Measurements from ENCODE around the gene LSM12. TPM values are rescaled to one million over a fixed set of nuclear protein-coding genes. Genes with fewer than 3 reads are reported as not detected.
A peak's percentile ranks its signal among the peaks of the same experiment; 100 is the strongest.

Gene LSM12
- total RNA-seq, 1 experiment from 2014 or later, result 128 TPM

- no CpG with 5 or more reads among the region's 37 CpGs for WGBS (ENCODE audit: extremely low coverage, insufficient read length, low lambda C conversion rate)
- H3K9me3 ChIP-seq (ENCODE audit: control insufficient read depth, low read depth, low read length), result no peaks in the 10 kb centered on the region
- Mint-ChIP-seq H3K4me3 (peak overlapping the region; percentile 77 to 89), H3K27ac (peak overlapping the region in 2 of 3 experiments; percentile 75 to 94; a peak in 3 of 7 replicates), H3K4me1 (peaks cover 19 to 25% of the 10 kb centered on the region in 2 experiments), H3K36me3 (ENCODE audit: insufficient read depth in 1 of 3, low read depth in 3 of 3) (peaks cover 7 to 18% (median 16%) of the 10 kb centered on the region in 3 experiments; a peak in 6 of 7 replicates), H3K9me3 (no peaks in the 10 kb centered on the region), H3K27me3 (ENCODE audit: low read depth) (peaks cover 28% of the 10 kb centered on the region)
- H2BK20ac ChIP-seq (ENCODE audit: low read depth, low read length, poor library complexity, severe bottlenecking), result no peak overlapping the region
- peaks cover 3% of the 10 kb centered on the region; the same call in 1 of the 2 replicates for H3K4me1 ChIP-seq (ENCODE audit: insufficient read depth, low read length)
- no peak overlapping the region for H4K91ac ChIP-seq (ENCODE audit: insufficient read length, low read depth, low read length)
- H3K27me3 ChIP-seq (ENCODE audit: insufficient read depth, low read length), result no peaks in the 10 kb centered on the region; the same call in 1 of the 2 replicates
- no peak overlapping the region for H3K4ac ChIP-seq (ENCODE audit: low read depth, low read length)
- peak overlapping the region; percentile 35 for H3K9ac ChIP-seq (ENCODE audit: extremely low read depth, insufficient read length, low read length)
- H3K79me2 ChIP-seq (ENCODE audit: insufficient read depth, low read length), result no peaks in the 10 kb centered on the region
- H3K23me2 ChIP-seq (ENCODE audit: insufficient read length, low read depth, low read length, poor library complexity, severe bottlenecking), result peaks cover 35% of the 10 kb centered on the region
- H2BK5ac ChIP-seq (ENCODE audit: insufficient read length, low read length), result no peak overlapping the region
- no peak overlapping the region for H3K56ac ChIP-seq (ENCODE audit: insufficient read length, low read depth, low read length)
- H4K8ac ChIP-seq (replicated peaks; ENCODE audit: insufficient read length, low read depth, low read length), result no peak overlapping the region
- H3K23ac ChIP-seq (ENCODE audit: insufficient read length, low read depth, low read length), result no peak overlapping the region
- no peak overlapping the region for H2BK12ac ChIP-seq (ENCODE audit: insufficient read length, low read depth, low read length)
- no peak overlapping the region for H3K18ac ChIP-seq (ENCODE audit: insufficient read length, low read depth, low read length)
- peak overlapping the region; percentile 76 for H3K4me2 ChIP-seq (ENCODE audit: insufficient read depth, insufficient read length, low read length)
- no peak overlapping the region for H4K5ac ChIP-seq (ENCODE audit: insufficient read length, low read depth, low read length)
- H2AK5ac ChIP-seq (ENCODE audit: insufficient read length, low read length), result no peak overlapping the region
- H3K27ac ChIP-seq (ENCODE audit: insufficient read length, low read depth, low read length), result no peak overlapping the region
- peaks cover 6% of the 10 kb centered on the region for H4K20me1 ChIP-seq (ENCODE audit: control insufficient read depth, insufficient read depth, insufficient read length)
- no peaks in the 10 kb centered on the region for H3K79me1 ChIP-seq (ENCODE audit: insufficient read depth, low read depth, low read length, poor library complexity, severe bottlenecking)
- H2BK120ac ChIP-seq (ENCODE audit: low read depth, low read length, poor library complexity, severe bottlenecking), result no peak overlapping the region
- no peak overlapping the region for H2BK15ac ChIP-seq (ENCODE audit: low read depth, low read length)
- peak overlapping the region; percentile 62; the same call in 1 of the 2 replicates for H3K14ac ChIP-seq (ENCODE audit: insufficient read depth, low read length)
- no peak for DNase-seq
- no peak overlapping the region for H3T11ph ChIP-seq (ENCODE audit: low read length)
- no peak for TF ChIP-seq CTCF (conservative IDR thresholded peaks at IDR 0.05)
- H2AFZ ChIP-seq (ENCODE audit: low read length), result no peak overlapping the region
These were observed 58.9 kb downstream of the LSM12 start for GRCh38 chr17:44007346-44008204.

Data from H9 (cell line).